Epidermal melanocyte (primary cell): ENCODE results near the gene CAMK1D.
"Not testable (repeated sequence)": the region's sequence is repeated elsewhere in the genome, so short reads cannot be mapped to it uniquely, and the experiment has no call there.

Experiments used
- DNase-seq: peaks from one replicate; pipeline ENCODE4 v3.0.0; 2011; ENCODE audit warnings: low spot score; ENCODE audit not compliant: insufficient read length

CAMK1D gene

DNA sequence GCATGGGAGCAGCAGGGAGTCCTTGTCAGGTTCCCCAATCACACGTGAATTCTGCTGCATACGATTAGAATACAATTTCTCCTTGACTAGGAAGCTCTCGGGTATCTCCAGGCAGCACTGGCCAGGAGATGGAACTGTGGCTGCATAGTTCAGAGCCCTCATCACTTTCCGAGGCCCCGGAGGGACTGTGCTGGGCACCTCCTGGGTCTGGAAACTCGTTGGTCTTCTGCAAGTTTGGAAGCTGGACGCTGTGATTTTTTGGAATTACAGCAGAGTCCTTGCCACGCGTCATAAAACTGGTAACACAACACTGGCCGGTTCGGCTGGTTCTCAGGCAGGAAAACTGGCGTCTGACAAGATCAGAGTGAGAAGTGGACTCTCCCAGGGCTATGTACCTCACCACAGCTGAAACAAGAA lies 436.1 kb downstream of the CAMK1D start:
- DNase-seq, result no peak

DNA sequence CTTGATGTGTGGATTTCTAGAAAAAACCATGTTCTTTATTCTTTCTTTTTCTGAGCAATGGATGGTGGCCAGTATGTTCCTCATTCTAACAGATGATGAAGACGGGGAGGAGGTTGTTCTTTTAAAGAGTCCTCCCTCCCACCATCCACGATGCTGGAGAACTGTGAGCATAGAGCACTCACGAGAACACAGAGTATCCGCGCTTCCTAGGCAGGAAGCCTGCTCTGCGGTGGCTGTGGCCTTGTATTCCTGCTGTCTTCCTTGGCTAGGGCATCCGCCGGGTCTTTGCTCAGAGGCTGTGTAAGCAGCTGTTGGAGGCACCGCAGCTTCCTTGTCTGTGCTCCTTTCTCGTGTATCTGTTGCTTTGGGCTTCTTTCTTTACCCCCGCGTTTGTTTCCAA lies 437.9 kb downstream of the CAMK1D start:
- no peak for DNase-seq

DNA sequence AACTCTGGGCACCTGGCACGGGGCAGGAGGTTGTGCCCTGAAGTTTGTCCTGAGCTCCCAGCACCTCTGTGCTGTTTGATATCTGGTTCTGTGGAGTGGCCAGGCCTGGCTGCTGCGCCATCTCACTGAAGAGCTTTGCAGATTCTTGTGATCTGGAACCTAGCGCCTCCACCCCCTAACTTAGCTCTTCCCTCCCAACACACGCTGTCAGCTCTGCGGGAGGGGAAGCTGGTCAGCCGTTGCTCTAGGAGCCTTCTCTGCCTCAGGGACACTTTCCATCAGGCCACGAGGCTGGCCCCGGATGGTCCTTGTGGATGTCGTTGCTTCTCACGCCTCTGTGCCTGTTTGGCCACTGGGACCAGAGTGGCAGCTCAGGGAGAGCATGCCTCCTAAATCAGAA lies 438.9 kb downstream of the CAMK1D start:
- DNase-seq, result no peak

DNA sequence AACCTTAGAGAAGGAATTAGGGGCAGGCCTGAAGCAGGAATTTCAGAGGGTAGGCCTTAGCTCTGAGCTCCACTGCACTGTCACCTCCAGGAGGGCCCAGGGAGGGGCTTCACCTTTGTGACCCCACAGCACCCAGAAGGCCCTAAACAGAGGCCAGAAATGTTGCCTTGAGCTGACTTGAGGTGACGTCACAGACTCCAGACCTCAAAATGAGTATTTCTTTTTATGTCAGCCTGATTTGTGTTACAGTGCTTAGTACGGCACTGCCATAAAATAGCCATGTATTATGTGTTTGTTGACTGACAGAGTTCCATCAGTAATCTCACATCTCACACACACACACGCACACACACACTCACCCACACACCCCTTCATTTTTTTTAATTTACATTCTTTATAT lies 440.9 kb downstream of the CAMK1D start:
- DNase-seq, result no peak

DNA sequence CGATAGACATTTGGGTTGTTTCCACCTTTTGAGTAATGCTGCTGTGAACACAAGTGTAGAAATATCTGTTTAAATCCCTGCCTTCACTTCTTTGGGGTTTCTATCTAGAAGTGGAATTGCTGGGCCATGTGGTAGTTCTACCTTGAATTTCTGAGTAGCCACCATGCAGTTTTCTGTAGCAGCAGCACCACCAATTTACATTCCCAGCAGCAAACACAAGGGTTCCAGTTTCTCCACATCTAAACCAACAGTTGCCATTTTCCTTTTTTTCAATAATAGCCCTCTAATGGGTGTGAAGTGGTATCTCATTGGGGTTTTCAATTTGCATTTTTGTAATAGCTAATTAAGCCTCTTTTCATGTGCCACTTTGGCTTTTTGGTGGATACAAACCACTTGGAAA lies 442.4 kb downstream of the CAMK1D start:
- no peak for DNase-seq

DNA sequence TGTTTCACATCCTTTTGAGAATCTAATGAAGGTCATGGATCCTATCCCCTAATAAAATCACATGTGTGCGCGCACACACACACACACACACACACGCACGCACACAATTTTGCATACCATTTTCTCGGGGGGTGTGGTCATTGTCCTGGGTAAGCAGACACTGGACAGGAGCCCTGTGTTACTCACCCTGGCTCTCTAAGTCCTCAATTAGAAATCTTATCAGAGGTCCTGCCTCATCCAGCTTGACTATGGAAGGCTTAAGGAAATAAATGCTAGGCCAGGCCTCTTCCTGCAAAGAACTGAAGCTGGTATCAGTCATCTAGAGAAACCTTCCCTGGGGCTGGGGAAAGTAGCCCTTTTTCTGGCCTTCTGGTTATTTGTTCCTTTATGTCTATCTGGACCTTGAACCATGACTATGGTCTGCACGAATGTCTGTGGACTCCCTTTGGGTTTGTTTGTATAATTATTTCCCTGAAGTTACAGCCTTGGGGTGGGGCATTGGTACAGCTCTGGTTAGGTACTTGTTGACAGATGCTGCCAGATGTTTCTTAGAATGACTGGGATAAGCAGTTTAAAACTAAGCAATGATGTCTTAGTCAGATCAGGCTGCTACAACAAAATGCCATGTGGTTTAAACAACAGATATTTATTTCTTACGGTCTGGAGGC lies 443.7 kb downstream of the CAMK1D start:
- no peak for DNase-seq

DNA sequence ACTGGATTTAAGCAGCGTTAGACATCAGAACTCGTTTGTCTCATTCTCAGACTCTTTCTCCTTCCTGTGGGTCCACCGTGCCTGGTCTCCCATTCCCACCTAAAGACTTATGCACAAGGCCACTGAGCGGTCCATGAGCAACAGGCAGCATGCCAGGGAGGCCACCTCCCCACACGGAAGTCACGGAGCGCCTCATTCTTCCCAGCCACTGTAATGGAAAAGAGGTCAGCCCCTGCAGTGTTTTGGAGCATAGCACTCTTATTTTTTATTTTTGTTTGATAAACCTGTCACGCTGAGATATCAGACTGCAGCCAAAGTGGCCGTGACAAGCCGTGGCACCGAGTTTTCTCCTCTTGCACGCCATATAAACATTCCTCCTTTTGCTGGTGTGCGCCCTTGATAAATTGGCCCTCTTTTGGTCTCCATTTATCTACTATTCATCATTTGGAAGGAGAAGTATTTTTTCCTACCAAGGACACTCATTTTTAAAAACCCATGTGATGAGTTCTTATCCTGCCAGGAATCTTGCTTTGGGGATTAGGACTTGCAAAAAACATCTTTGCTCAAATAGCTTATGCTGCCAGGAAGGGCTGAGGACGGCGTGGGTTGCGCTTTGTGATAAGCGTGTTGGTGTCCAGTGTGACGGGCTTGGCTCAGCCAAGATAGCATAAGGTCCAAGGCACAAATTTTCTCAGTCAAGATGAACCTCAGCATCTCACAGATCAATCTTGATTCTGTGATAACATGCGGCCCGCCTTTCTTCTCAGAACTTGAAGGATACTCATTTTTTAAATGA lies 446.2 kb downstream of the CAMK1D start:
- no peak for DNase-seq

DNA sequence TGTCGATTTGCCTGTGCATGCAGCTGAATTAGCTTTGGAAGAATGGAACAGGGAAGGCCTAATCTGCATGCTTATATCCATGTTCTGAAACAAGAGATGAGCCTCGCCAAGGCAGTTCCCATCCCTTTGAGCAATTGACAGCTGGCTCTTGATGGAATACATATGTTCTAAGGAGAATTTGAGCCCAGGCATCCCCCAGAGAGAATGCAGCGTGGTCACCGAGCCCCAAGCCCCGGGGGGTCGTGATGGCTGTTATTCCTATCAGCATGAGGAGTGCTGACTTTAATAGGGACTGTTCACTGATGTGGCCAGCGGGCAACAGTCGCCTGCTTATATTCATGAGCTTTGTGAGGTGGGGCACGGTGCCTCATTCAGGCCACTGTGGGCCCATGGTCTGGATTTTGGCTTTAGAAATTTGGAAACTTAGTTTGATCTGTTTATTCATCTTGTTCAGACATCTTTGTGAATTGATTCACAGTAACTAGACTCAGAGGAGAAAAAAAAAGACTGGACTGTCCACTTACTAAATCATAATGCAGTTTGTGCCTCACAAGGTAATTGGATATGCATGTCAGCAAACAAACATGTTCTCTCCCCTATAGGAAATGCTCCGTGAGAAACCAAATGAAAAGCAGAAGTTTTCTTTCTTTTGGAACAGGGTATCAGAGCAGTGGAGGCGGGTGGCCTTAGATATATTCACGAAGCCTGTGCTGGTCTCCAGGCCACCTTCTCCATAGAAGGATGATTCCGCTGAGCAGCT lies 447.2 kb downstream of the CAMK1D start:
- DNase-seq, result no peak

DNA sequence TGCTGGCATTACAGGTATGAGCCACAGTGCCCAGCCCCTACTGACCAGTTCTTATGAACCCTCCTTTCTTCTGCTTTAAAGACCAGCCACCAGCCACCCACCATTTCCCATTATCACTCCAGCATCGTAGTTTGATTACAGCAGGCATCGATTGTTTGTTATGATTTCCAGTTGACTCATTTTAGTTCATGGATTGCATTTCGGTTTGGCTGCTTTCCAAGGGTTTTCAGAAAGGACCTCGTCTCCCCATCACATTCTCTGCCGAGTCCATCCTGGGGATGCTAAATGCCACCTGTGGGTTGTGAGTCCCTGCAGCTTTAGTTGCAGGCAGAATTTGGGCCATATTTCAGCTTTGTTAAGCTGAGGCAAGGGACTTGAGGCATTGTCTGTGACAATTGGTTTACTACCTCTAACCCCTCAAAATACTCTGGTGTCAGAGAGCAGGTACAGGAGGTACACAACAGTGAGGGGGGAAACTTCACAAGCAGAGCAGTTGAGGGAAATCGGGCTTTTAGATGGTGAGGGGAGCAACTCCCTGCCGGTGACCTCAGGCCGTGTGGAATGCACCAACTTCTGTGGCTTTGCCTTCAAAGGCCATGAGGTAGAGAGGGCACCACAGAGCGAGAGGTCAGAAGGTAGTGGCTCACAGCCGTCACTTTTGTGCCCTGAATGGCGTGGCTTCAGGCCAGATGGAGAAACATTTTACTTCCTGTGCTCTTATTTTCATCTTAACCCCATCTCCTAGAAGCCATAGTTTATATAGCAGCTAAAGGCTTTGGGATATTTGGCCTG lies 448.3 kb downstream of the CAMK1D start:
- no peak for DNase-seq

DNA sequence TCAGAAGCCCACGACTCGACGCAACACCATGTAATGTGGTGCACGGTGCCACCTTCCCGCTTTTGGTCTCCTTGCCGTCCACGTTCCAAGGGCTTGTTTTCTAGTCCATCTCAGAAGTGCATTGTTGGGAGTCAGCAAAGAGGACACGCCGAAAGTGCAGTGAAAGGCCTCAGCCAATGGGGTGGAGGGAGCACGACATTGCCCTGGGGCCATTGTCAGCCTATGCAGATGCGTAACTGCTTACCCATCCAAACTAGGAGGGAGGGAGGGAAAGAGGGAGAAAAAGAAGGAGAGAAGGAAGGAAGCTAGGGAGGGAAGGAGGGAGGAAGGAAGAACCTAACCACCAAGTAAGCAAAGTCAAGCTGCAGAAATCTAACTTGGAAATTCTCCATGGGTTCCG lies 449.8 kb downstream of the CAMK1D start:
- no peak for DNase-seq

DNA sequence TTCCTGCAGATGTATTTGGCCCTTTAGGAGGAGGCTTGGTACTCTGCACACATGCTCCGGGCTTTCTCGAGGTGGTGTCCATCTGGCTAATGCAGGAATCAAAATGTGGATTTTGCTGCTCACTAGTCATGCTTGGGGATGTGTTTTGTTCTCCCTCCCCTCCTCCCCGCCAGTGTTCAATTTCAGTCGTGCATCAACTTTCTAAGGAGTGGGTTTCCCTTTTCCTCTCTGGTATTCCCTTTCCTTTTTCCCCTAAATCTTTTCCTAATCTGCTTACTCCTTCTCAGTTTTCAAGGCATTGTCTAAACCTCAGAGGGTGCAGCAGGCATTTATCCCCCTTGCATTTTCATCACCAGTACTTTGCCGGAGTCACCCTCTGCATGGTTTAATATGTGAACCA lies 450.4 kb downstream of the CAMK1D start:
- no peak for DNase-seq

DNA sequence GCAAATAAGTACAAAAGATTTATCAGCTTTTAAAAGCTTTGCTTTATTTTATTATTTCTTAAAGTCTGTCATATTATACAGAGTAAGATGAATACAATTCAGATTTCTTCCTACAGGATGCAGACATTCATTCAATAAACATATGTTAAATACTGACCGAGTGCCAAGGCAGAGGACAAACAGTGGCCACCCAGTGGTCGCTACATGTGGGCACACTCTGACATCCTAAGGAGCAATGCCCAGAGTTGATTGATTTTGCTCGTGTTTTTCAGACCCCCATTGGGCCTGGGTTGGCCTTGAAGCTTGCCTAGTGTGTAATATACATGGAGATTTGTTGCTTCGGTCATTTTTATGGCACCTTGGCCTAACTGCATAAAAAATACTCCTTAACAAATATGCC lies 451.0 kb downstream of the CAMK1D start:
- DNase-seq, result no peak

DNA sequence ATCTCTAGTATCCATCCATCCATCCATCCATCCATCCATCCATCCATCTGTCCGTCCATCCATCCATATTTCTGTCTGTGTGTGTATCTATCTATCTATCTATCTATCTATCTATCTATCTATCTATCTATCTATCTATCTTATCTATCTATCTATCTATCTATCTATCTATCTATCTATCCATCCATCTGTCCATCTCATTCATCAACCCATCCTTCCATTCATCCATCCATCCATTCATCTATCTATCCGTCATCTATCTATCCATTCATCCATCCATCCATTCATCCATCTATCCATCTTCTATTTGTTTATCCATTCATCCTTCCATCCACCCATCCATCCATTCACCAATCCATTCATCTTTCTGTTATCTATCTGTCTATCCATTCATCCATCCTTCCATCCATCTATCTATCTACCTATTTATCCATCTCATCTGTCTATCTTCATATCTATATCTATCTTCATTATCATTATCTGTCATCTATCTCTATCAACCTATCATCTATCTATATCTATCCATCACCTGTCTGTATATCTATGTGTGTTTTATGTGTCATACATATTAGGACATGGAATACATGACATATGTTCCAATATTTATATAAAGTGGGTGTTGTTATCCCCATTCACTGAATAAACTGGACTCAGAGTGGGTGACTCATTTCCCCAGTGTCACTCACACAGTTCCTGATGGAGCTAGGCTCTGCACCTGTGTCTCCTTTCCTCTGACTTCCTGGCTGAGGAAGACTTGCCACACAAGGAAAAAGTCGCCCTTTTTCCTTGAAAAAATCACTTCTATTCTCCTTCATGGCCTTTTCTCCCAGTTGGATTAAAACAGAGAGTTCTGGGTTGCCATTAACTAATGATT lies 452.1 kb downstream of the CAMK1D start:
- no peak for DNase-seq

DNA sequence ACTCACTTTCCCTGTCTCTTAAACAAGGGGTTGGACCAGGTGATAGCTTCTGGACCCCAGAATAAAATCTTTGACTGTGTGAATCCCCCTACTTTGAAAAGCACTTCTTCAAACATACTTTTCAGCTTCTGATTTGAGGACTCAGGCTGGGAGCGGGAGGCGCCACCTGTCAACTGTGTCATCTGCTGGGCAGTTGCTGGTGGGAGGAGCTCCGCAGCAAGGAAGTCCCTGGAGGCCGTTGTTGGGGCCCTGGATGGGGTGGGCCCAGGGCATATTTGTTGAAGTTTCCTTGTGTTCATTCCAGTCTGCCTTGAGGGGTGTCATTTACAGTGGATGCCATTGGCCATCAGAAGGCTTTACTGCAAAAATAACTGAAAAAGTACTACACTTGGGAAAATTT lies 454.4 kb downstream of the CAMK1D start:
- no peak for DNase-seq

DNA sequence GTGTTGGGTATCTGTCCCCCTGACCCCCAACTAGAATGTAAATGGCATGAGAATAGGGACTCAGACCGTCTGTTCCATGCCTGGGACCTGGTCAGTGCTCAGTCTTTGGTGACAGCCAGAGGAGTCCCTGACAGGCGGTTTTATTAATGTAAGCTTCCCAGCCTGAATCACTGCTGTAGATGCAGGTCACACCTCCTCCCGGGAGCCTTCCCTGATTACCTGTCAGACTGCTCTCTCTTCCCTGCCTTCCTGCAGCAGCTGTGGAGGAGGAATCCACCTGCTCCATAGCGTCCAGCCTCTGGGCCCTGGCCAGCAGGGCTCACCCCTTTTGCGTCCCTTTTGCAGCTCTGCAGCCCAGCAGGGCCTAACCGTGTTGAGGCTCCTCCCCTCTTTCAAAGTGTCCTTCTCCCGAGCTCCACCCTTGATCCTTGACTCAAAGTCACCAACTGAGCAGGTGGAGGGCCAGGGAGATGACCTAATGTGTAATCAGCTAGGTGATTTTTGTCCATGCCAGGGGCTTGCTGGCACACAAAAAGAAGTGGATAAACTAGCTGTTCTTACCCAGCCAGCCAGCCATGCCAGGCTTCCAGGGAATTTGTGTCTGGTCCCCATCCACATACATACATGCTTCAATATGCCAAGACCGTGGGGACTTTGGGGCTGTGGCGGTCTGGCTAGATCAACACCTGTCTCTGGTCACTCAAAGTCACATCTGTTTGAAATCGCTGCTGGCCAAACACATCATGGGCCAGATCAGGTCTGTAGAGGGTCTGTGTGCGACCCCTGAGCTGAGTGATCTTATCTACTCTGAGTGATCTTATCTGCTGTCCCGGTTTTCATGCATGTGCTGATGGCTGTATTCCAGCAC lies 457.1 kb downstream of the CAMK1D start:
- DNase-seq, result no peak

DNA sequence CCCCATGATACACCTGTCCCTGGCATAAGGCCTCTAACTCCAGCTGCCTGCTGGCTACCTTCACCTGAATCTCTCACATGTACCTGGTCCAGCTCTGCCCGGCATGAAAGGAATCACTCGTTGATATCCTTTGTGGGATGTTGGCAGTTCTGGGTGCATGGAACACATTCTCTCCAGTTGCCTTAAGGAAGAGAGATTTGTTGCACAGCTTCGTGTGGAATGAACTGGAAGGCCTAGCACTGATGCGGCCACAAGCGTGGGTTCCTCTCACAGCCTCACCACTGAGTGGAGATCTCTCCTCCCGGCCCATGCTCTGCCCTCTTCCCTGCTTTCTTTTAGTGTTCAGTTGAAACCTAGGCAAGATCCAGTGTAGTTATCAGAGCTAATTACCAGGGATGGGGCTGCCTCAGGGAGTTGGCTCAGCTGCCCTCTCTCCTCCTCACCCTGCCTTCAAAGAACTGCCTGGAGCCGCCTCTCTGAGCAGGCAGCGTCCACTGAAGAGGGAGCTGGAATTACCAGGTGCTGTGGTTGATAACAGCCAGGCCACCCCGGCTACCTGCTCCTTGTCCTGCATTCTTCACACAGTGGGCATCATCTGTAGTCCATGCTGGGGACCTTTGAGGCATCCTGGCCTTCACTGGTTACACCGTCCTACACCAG lies 457.9 kb downstream of the CAMK1D start:
- no peak for DNase-seq

DNA sequence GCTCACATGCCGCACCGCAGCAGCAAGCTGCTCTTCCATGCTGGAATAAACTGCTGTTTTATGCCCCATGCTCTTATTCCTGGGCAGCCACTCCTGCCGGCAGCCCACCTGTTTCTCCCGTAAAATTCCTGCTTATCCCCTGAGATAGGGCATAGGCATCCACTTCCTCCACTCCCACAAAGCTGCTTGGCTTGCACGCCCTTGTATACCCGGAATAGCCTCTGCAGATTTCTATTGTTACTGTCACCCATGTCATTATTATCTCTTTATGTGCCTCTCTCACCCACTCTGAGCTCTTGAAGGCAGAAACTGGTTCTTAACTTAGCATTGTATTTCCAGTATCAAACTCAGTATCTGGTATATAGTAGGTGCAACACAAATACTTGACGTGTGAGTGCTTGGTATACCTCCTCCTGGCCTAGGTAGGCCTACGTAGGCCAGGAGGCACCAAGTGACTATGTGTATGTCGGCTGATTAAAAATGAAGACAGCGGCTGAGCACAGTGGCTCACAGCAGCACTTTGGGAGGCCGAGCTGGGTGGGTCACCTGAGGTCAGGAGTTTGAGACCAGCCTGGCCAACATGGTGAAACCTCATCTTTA lies 458.8 kb downstream of the CAMK1D start:
- DNase-seq, result no peak

DNA sequence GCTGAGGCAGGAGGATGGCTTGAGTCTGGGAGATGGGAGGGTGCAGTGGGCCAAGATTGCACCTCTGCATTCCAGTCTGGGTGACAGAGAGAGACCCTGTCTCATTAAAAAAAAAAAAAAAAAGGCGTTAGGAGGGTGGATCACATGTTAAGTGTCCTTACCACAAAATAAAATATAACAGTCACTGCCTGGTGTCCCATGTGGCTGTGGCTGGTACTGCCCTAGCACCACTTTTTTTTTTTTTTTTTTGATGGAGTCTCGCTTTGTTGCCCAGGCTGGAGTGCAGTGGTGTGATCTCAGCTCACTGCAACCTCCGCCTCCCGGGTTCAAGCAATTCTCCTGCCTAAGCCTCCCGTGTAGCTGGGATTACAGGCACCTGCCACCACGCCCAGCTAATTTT lies 460.7 kb downstream of the CAMK1D start:
- DNase-seq, result not testable (repeated sequence)

DNA sequence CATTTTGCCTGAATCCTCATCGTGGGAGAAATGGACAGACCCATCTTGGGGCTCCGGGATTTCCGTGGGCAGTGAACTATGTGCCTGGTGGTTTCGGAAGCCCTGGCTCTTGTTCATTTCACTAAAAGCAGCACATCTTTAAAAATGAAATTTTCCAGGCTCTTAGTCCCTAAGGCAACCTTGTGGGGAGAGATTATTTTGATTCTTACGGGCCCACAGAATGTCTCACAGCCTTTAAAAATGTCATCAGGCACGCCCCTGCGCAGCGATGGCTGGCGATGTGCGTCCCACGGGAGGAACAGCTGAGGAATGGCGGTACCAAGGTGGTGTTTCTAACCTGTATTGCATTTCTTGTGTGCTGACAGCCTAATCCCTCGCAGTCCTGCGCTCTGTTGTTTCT lies 462.5 kb downstream of the CAMK1D start:
- no peak for DNase-seq
